Left kidney (tissue), 1 donor: Measurements from ENCODE around the gene DHRS3. TPM values are rescaled to one million over a fixed set of nuclear protein-coding genes. Genes with fewer than 3 reads are reported as not detected.

ENCODE experiments used
- polyA plus RNA-seq: library from polyadenylated mRNA; unstranded; fragments of 120-200 nt; gene quantifications from one replicate; pipeline ENCODE4 v1.2.1, GENCODE V29; 2013; ENCODE audit not compliant: insufficient read length

DHRS3 gene
- polyA plus RNA-seq, 1 donor: 80.7 TPM

Other genes starting within 250 kb of the DHRS3 start
- 1.8 TPM for gene AADACL4, start 25.9 kb upstream of the DHRS3 start, polyA plus RNA-seq
- not detected for gene AADACL3, start 97.9 kb upstream of the DHRS3 start, polyA plus RNA-seq
- 0.50 TPM for gene CFAP107, start 128.0 kb upstream of the DHRS3 start, polyA plus RNA-seq
- gene PRAMEF12, start 155.5 kb upstream of the DHRS3 start, polyA plus RNA-seq: not detected
- not detected for gene PRAMEF1, start 173.2 kb upstream of the DHRS3 start, polyA plus RNA-seq
- not detected for gene PRAMEF11, start 213.2 kb upstream of the DHRS3 start, polyA plus RNA-seq
- gene HNRNPCL1, start 230.5 kb upstream of the DHRS3 start, polyA plus RNA-seq: 0.58 TPM
- gene PRAMEF2, start 238.9 kb upstream of the DHRS3 start, polyA plus RNA-seq: not detected